Measurements from ENCODE around the gene SELENOM.

- TF ChIP-seq EZH2 (IDR thresholded peaks at IDR 0.05; ENCODE audit: insufficient read depth, low read length) = no peak
- TF ChIP-seq CTCF (IDR thresholded peaks at IDR 0.05; ENCODE audit: insufficient read depth, low read depth, low read length) = peak; percentile 43
Measured at GRCh38 chr22:31089160-31090100, 17.9 kb downstream of the SELENOM start.
